ENCODE results near the gene SLC25A11. TPM values are rescaled to one million over a fixed set of nuclear protein-coding genes. Genes with fewer than 3 reads are reported as not detected.

SLC25A11 gene
- total RNA-seq, 1 experiment from 2014 or later: 65.9 TPM

- in situ Hi-C loops (cut with HindIII; ENCODE audit: low pct_unique_long_range_greater_than_20kb, low sequenced_read_pairs) (no loop called here), intact Hi-C loops (cut with micrococcal nuclease; ENCODE audit: unreplicated experiment) (no loop called here)
- Histone ChIP-seq H3K36me3 (ENCODE audit: control insufficient read depth, insufficient read depth, low read length) (peaks cover 6% of the 10 kb centered on the region), H3K9me3 (ENCODE audit: control insufficient read depth, insufficient read depth, low read depth, low read length) (no peaks in the 10 kb centered on the region), H3K4me3 (ENCODE audit: low read depth in 2 of 2, low read length in 2 of 2) (peak within 1 kb of the TSS; percentile 83 to 85), H3K4me1 (ENCODE audit: control insufficient read depth, insufficient read depth, low read length) (peaks cover 35% of the 10 kb centered on the region), H3K27me3 (ENCODE audit: control insufficient read depth, insufficient read depth, low read length) (no peaks in the 10 kb centered on the region), H3K27ac (ENCODE audit: low read length) (peak within 1 kb of the TSS; percentile 94)
- ATAC-seq (peak; percentile 40), DNase-seq (ENCODE audit: low read depth, low spot score) (no peak)
- ChIA-PET CTCF (no interaction called here), POLR2A (interaction anchor here (0.6 to 1.1 kb wide), 3 partner anchors 19 to 1000 kb away, joined by 4 to 11 read pairs (median 8); partner anchors contain the start of gene SPAG7)
- BruUV-seq (replicated peaks): no TSS peak
- TF ChIP-seq TCF7L2 (IDR thresholded peaks at IDR 0.05; ENCODE audit: low read depth, low read length) (no peak), REST (IDR thresholded peaks at IDR 0.05; ENCODE audit: insufficient read depth in 1 of 2, low read depth in 2 of 2, low read length in 1 of 2) (0 out of 4 replicates have a peak, but pooled peaks of 1 of the 2 experiments have one; percentile 10), SIN3A (IDR thresholded peaks at IDR 0.05; ENCODE audit: borderline replicate concordance, insufficient read depth, low read depth, low read length) (0 out of 2 replicates have a peak, but pooled peaks have one; percentile 80), CTCF (IDR thresholded peaks at IDR 0.05) (no peak), POLR2AphosphoS5 (IDR thresholded peaks at IDR 0.05; ENCODE audit: low read depth, low read length) (peak; percentile 70)
Observed at GRCh38 chr17:4948166-4948930, 8.5 kb upstream of the SLC25A11 start, which contains the start of gene PFN1. Gene PFN1 (minus strand): TSS chr17:4948530. CDS start chr17:4948394, 136 bp downstream.

GRCh38 chr17:4947411-4948165 lies 7.7 kb upstream of the SLC25A11 start:
- peak; percentile 27 for ATAC-seq
- peak overlapping the region; percentile 94 for H3K27ac ChIP-seq (ENCODE audit: low read length)
- intact Hi-C loops (cut with micrococcal nuclease; ENCODE audit: unreplicated experiment): no loop called here
- H3K4me3 ChIP-seq (ENCODE audit: low read depth in 2 of 2, low read length in 2 of 2): peak overlapping the region; percentile 83 to 85
- peaks cover 41% of the 10 kb centered on the region for H3K4me1 ChIP-seq (ENCODE audit: control insufficient read depth, insufficient read depth, low read length)
- H3K36me3 ChIP-seq (ENCODE audit: control insufficient read depth, insufficient read depth, low read length): peaks cover 6% of the 10 kb centered on the region
- DNase-seq (ENCODE audit: low read depth, low spot score): no peak
- ChIA-PET CTCF (no interaction called here), POLR2A (interaction anchor here (0.6 to 1.0 kb wide), 3 partner anchors 18 to 999 kb away, joined by 3 to 11 read pairs (median 8); no protein-coding TSS in a partner anchor)
- no TSS peak for BruUV-seq (replicated peaks)
- H3K9me3 ChIP-seq (ENCODE audit: control insufficient read depth, insufficient read depth, low read depth, low read length): no peaks in the 10 kb centered on the region
- H3K27me3 ChIP-seq (ENCODE audit: control insufficient read depth, insufficient read depth, low read length): no peaks in the 10 kb centered on the region
- TF ChIP-seq REST (IDR thresholded peaks at IDR 0.05; ENCODE audit: insufficient read depth in 1 of 2, low read depth in 2 of 2, low read length in 1 of 2) (no peak), TCF7L2 (IDR thresholded peaks at IDR 0.05; ENCODE audit: low read depth, low read length) (no peak), POLR2AphosphoS5 (IDR thresholded peaks at IDR 0.05; ENCODE audit: low read depth, low read length) (peak; percentile 46)
- in situ Hi-C loops (cut with HindIII; ENCODE audit: low pct_unique_long_range_greater_than_20kb, low sequenced_read_pairs): no loop called here
